B cell (primary cell): ENCODE results near the gene DZANK1. TPM values are rescaled to one million over a fixed set of nuclear protein-coding genes. Genes with fewer than 3 reads are reported as not detected.

ENCODE experiments used
- ATAC-seq: fragments of 200-7000 bp; cut with Tn5 transposase; one replicate; pipeline ENCODE4 v1.10.0; 2021; ENCODE audit warnings: low read depth, mild to moderate bottlenecking, moderate number of reproducible peaks, moderate library complexity
- CTCF ChIA-PET: fragments of 350-600 bp; sonication (Branson Sonifier 250); formaldehyde crosslinking; loops from one replicate; lab custom pipeline; 2021; ENCODE audit warnings: antibody characterized with exemption, inconsistent platforms; lab: Charles Lee
- POLR2A ChIA-PET: fragments of 350-600 bp; sonication (Branson Sonifier 250); formaldehyde crosslinking; loops from one replicate; lab custom pipeline; 2021; ENCODE audit warnings: antibody characterized with exemption; lab: Charles Lee
- DNase-seq: peaks from one replicate; pipeline ENCODE4 v3.0.0; 2013
- H2AFZ ChIP-seq: 2 replicates; pipeline ENCODE4 v1.6.1; 2012; ENCODE audit warnings: mild to moderate bottlenecking, low read depth, low read length; ENCODE audit not compliant: insufficient read depth, poor library complexity, severe bottlenecking
- H3K27ac ChIP-seq, 2 donors: 1 replicate in 1 of 2; 2 replicates in 1 of 2; pipeline ENCODE4 v1.5.1; 2012 to 2013; ENCODE audit warnings: low read length in 2 of 2, mild to moderate bottlenecking in 2 of 2, moderate library complexity in 1 of 2
- H3K27me3 ChIP-seq, 4 experiments: fragments of 200-600 bp in 1 of 4; sonication (generic) in 1 of 4; replicated peaks in 1 of 4; 1 replicate in 2 of 4; 2 replicates in 2 of 4; pipeline versions ENCODE4 v1.6.1 to v1.7.0; 2013 to 2016; ENCODE audit warnings: low read length in 3 of 4, mild to moderate bottlenecking in 2 of 4, mixed read lengths in 1 of 4, moderate library complexity in 1 of 4; ENCODE audit not compliant: insufficient read depth in 4 of 4, control insufficient read depth in 3 of 4; ENCODE audit errors: control extremely low read depth in 1 of 4
- H3K36me3 ChIP-seq, 2 experiments: replicated peaks in 1 of 2; 1 replicate in 1 of 2; 2 replicates in 1 of 2; pipeline versions ENCODE4 v1.6.1 to v1.7.1; 2013; ENCODE audit warnings: low read length in 1 of 2; ENCODE audit not compliant: insufficient read depth in 2 of 2, control insufficient read depth in 1 of 2; ENCODE audit errors: control extremely low read depth in 1 of 2, extremely low read depth in 1 of 2
- H3K4me1 ChIP-seq, 2 donors: fragments of 200-600 bp in 1 of 2; sonication (generic) in 1 of 2; 1 replicate in 1 of 2; 2 replicates in 1 of 2; pipeline versions ENCODE4 v1.5.1 to v1.6.1; 2013 to 2017; ENCODE audit warnings: low read length in 2 of 2; ENCODE audit not compliant: control insufficient read depth in 2 of 2, insufficient read depth in 2 of 2
- H3K4me2 ChIP-seq: replicated peaks from 2 replicates; pipeline ENCODE3; 2012; ENCODE audit warnings: mild to moderate bottlenecking, low read depth, low read length; ENCODE audit not compliant: poor library complexity, severe bottlenecking
- H3K4me3 ChIP-seq, 5 experiments: fragments of 200-600 bp in 1 of 5; sonication (generic) in 1 of 5; 1 replicate in 3 of 5; 2 replicates in 2 of 5; pipeline versions ENCODE4 v1.5.1 to v1.7.0; 2011 to 2016; ENCODE audit warnings: low read length in 4 of 5, mild to moderate bottlenecking in 4 of 5, low read depth in 2 of 5, control low read depth in 1 of 5, moderate library complexity in 1 of 5; ENCODE audit not compliant: insufficient read depth in 1 of 5; ENCODE audit errors: control extremely low read depth in 1 of 5, extremely low read depth in 1 of 5
- H3K79me2 ChIP-seq: fragments of 200-600 bp; sonication (generic); one replicate; pipeline ENCODE4 v1.6.0; 2016; ENCODE audit warnings: low read length; ENCODE audit not compliant: control insufficient read depth, insufficient read depth
- H3K9ac ChIP-seq: fragments of 200-600 bp; sonication (generic); 2 replicates; pipeline ENCODE4 v1.6.1; 2017; ENCODE audit warnings: mild to moderate bottlenecking, low read length, moderate library complexity
- H3K9me3 ChIP-seq, 3 donors: one replicate each; pipeline versions ENCODE4 v1.6.1 to v1.7.1; 2013; ENCODE audit warnings: low read length in 2 of 3; ENCODE audit not compliant: control insufficient read depth in 2 of 3, insufficient read depth in 1 of 3; ENCODE audit errors: control extremely low read depth in 1 of 3
- H4K20me1 ChIP-seq: 2 replicates; pipeline ENCODE4 v1.6.0; 2012; ENCODE audit warnings: mild to moderate bottlenecking, low read length; ENCODE audit not compliant: insufficient read depth, control insufficient read depth, poor library complexity, severe bottlenecking
- H3K27ac Mint-ChIP-seq: one replicate; pipeline ENCODE4 v1.8.0; 2021; ENCODE audit warnings: mixed read lengths
- H3K27me3 Mint-ChIP-seq: one replicate; pipeline ENCODE4 v1.8.0; 2021; ENCODE audit warnings: mixed read lengths
- H3K4me1 Mint-ChIP-seq: one replicate; pipeline ENCODE4 v1.8.0; 2021; ENCODE audit warnings: mixed read lengths
- H3K4me3 Mint-ChIP-seq: one replicate; pipeline ENCODE4 v1.8.0; 2021; ENCODE audit warnings: mixed read lengths
- H3K9me3 Mint-ChIP-seq: one replicate; pipeline ENCODE4 v1.8.0; 2022; ENCODE audit warnings: mixed read lengths; ENCODE audit not compliant: insufficient read depth
- CTCF ChIP-seq: fragments of 200-600 bp; IDR thresholded peaks from one replicate; pipeline ENCODE4 v1.8.0; 2022; ENCODE audit warnings: antibody characterized with exemption, mild to moderate bottlenecking
- EZH2 ChIP-seq: IDR thresholded peaks from 2 replicates; pipeline ENCODE4 v1.6.1; 2012; ENCODE audit warnings: borderline replicate concordance, low read depth, mild to moderate bottlenecking, moderate library complexity, low read length; ENCODE audit not compliant: insufficient read depth, poor library complexity, severe bottlenecking
- WGBS: methylation state at CpG from one replicate; pipeline ENCODE4 v1.1.5; 2013; ENCODE audit warnings: missing lambda C conversion rate; ENCODE audit not compliant: insufficient coverage; 5-methylcytosine and 5-hydroxymethylcytosine counted together
- intact Hi-C: fragments of 100-400 bp; cut with micrococcal nuclease; formaldehyde crosslinking; loops from one replicate; pipeline ENCODE4 v1.10.0; 2022
- polyA plus RNA-seq: library from polyadenylated mRNA; depleted of rRNA; stranded (reverse); fragments of >200 nt; gene quantifications from 2 replicates; pipeline ENCODE4 v1.2.3, GENCODE V29; 2012
- total RNA-seq, 2 donors: library from RNA; stranded (reverse); fragments of 120-200 nt in 1 of 2; gene quantifications; 1 replicate in 1 of 2; 2 replicates in 1 of 2; pipeline versions ENCODE4 v1.2.3 to v1.2.4, GENCODE V29; 2013 to 2022

DZANK1 gene
- total and polyA plus RNA-seq, 2 donors (not counting 1 experiment from before 2014, with no cell fraction given), result 2.8 to 5.6 TPM

- ChIA-PET POLR2A (no interaction called here), CTCF (interaction anchor here (0.7 kb wide), 2 partner anchors 113 to 1492 kb away, joined by 4 to 5 read pairs; no protein-coding TSS in a partner anchor)
- Histone ChIP-seq H3K4me1 (no peaks in the 10 kb centered on the region), H4K20me1 (no peaks in the 10 kb centered on the region), H2AFZ (no peak overlapping the region), H3K36me3 (peaks cover 0 to 1% of the 10 kb centered on the region in 2 experiments), H3K27me3 (no peaks in the 10 kb centered on the region), H3K9me3 (no peaks in the 10 kb centered on the region), H3K9ac (no peak overlapping the region), H3K79me2 (no peaks in the 10 kb centered on the region), H3K27ac (no peak overlapping the region), H3K4me3 (no peak overlapping the region), H3K4me2 (no peak overlapping the region)
- H3K9me3 Mint-ChIP-seq, result no peaks in the 10 kb centered on the region
- intact Hi-C loops, result no loop called here
- no peak overlapping the region for H3K4me3 Mint-ChIP-seq
- H3K4me1 Mint-ChIP-seq, result no peaks in the 10 kb centered on the region
- ATAC-seq, result no peak
- no peaks in the 10 kb centered on the region for H3K27me3 Mint-ChIP-seq
- no peak overlapping the region for H3K27ac Mint-ChIP-seq
- no peak for TF ChIP-seq EZH2
- no peak for TF ChIP-seq CTCF
- DNase-seq, result no peak
- no CpG with 5 or more reads among the region's 2 CpGs for WGBS
Measured at GRCh38 chr20:18427214-18427613, 39.6 kb downstream of the DZANK1 start.

- DNase-seq (no peak), ATAC-seq (no peak)
- Mint-ChIP-seq H3K4me3 (no peak overlapping the region), H3K27ac (no peak overlapping the region), H3K4me1 (no peaks in the 10 kb centered on the region), H3K27me3 (no peaks in the 10 kb centered on the region), H3K9me3 (no peaks in the 10 kb centered on the region)
- H3K9me3 ChIP-seq, result no peaks in the 10 kb centered on the region
- H3K27me3 ChIP-seq, result no peaks in the 10 kb centered on the region
- no peak overlapping the region for H3K27ac ChIP-seq
- H3K9ac ChIP-seq, result no peak overlapping the region
- no peak overlapping the region for H3K4me3 ChIP-seq
- H4K20me1 ChIP-seq, result no peaks in the 10 kb centered on the region
- no peaks in the 10 kb centered on the region for H3K79me2 ChIP-seq
- TF ChIP-seq EZH2, result no peak
- TF ChIP-seq CTCF, result no peak
- CTCF ChIA-PET, result interaction anchor here (1.2 kb wide), 1 partner anchor 10 kb away, joined by 3 read pairs; no protein-coding TSS in a partner anchor
- H3K36me3 ChIP-seq, result no peaks in the 10 kb centered on the region
- intact Hi-C loops, result no loop called here
- no peak overlapping the region for H3K4me2 ChIP-seq
- POLR2A ChIA-PET, result no interaction called here
- no peak overlapping the region for H2AFZ ChIP-seq
- H3K4me1 ChIP-seq, result no peaks in the 10 kb centered on the region
Measured at GRCh38 chr20:18421608-18422007, 45.2 kb downstream of the DZANK1 start.
